GM21825 (cell line): ENCODE data around the gene ESR2.
"Not testable (repeated sequence)": the region's sequence is repeated elsewhere in the genome, so short reads cannot be mapped to it uniquely, and the experiment has no call there.

Experiments used
- ATAC-seq: cut with Tn5 transposase; IDR thresholded peaks from one replicate; pipeline ENCODE4 v1.9.1; 2021; ENCODE audit warnings: mild to moderate bottlenecking, moderate library complexity; ENCODE audit not compliant: unreplicated experiment

The ESR2 gene

GRCh38 chr14:64293976-64294671 is at the start of gene ESR2:
Gene ESR2 (minus strand): TSS chr14:64294371. CDS start chr14:64282985, 11,386 bp downstream.
- peak; percentile 31 for ATAC-seq

- ATAC-seq, result no peak
Observed at GRCh38 chr14:64340560-64341196, 46.5 kb upstream of the ESR2 start.

GRCh38 chr14:64338616-64339316 is 44.6 kb upstream of the ESR2 start:
- peak; percentile 90 for ATAC-seq

GRCh38 chr14:64337888-64338615 is 43.9 kb upstream of the ESR2 start:
- ATAC-seq, result peak; percentile 47

- ATAC-seq, result no peak
Observed at GRCh38 chr14:64329149-64329548, 35.0 kb upstream of the ESR2 start.

- no peak for ATAC-seq
Observed at GRCh38 chr14:64326502-64326901, 32.3 kb upstream of the ESR2 start.

GRCh38 chr14:64324895-64325294 is 30.7 kb upstream of the ESR2 start:
- no peak for ATAC-seq

GRCh38 chr14:64324461-64324860 is 30.3 kb upstream of the ESR2 start:
- no peak for ATAC-seq

- ATAC-seq, result not testable (repeated sequence)
Observed at GRCh38 chr14:64320362-64320761, 26.2 kb upstream of the ESR2 start.

- ATAC-seq, result not testable (repeated sequence)
Observed at GRCh38 chr14:64318695-64319094, 24.5 kb upstream of the ESR2 start.

GRCh38 chr14:64303471-64303917 is 9.3 kb upstream of the ESR2 start:
- ATAC-seq, result no peak

- ATAC-seq, result no peak
Observed at GRCh38 chr14:64298773-64299172, 4.6 kb upstream of the ESR2 start.

GRCh38 chr14:64296561-64296960 is 2.4 kb upstream of the ESR2 start:
- no peak for ATAC-seq

GRCh38 chr14:64294672-64295413 is 672 bp upstream of the ESR2 start:
- peak; percentile 69 for ATAC-seq

GRCh38 chr14:64292197-64292596 is 2.0 kb downstream of the ESR2 start:
- ATAC-seq, result no peak

- no peak for ATAC-seq
Observed at GRCh38 chr14:64289571-64289970, 4.6 kb downstream of the ESR2 start.

- no peak for ATAC-seq
Observed at GRCh38 chr14:64281805-64282204, 12.4 kb downstream of the ESR2 start.

GRCh38 chr14:64279704-64280668 is 14.2 kb downstream of the ESR2 start:
- no peak for ATAC-seq

GRCh38 chr14:64278458-64278857 is 15.7 kb downstream of the ESR2 start:
- no peak for ATAC-seq
